GM10248 (cell line): ENCODE data around the gene XIAP.

Source experiments
- CTCF ChIA-PET: fragments of 300-600 bp; sonication (Branson Sonifier 250); formaldehyde crosslinking; extraction: SDS; loops from one replicate; lab custom pipeline; 2021; ENCODE audit warnings: antibody characterized with exemption; lab: Yijun Ruan, JAX
- POLR2A ChIA-PET: fragments of 350-650 bp; sonication (Branson Sonifier 250); formaldehyde crosslinking; extraction: SDS; loops from one replicate; lab custom pipeline; 2020; ENCODE audit warnings: antibody characterized with exemption; lab: Yijun Ruan, JAX
- DNase-seq: peaks from one replicate; pipeline ENCODE4 v3.0.0; 2012; ENCODE audit errors: extremely low spot score
- TF ChIP-seq, protein P1 (sequence below): IDR thresholded peaks from 2 replicates; pipeline ENCODE4 v1.5.1; 2012; ENCODE audit warnings: mild to moderate bottlenecking, low read depth; ENCODE audit errors: extremely low read depth, missing control alignments, control extremely low read depth

Gene XIAP

GRCh38 chrX:123962794-123963373 is 103.0 kb downstream of the XIAP start:
- TF ChIP-seq, protein P1, sequence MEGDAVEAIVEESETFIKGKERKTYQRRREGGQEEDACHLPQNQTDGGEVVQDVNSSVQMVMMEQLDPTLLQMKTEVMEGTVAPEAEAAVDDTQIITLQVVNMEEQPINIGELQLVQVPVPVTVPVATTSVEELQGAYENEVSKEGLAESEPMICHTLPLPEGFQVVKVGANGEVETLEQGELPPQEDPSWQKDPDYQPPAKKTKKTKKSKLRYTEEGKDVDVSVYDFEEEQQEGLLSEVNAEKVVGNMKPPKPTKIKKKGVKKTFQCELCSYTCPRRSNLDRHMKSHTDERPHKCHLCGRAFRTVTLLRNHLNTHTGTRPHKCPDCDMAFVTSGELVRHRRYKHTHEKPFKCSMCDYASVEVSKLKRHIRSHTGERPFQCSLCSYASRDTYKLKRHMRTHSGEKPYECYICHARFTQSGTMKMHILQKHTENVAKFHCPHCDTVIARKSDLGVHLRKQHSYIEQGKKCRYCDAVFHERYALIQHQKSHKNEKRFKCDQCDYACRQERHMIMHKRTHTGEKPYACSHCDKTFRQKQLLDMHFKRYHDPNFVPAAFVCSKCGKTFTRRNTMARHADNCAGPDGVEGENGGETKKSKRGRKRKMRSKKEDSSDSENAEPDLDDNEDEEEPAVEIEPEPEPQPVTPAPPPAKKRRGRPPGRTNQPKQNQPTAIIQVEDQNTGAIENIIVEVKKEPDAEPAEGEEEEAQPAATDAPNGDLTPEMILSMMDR, result no peak

More at GRCh38 chrX:123962794-123963373, 103.0 kb downstream of the XIAP start:
- ChIA-PET POLR2A (no interaction called here), CTCF (interaction anchor here (1.4 to 1.5 kb wide), 2 partner anchors 10 to 130 kb away, joined by 4 to 5 read pairs; no protein-coding TSS in a partner anchor)
- peak; percentile 61 for DNase-seq
